HEK293 (cell line): ENCODE data around the gene PEG3.

Source experiments
- CTCF ChIA-PET: fragments of 350-600 bp; formaldehyde crosslinking; extraction: SDS; loops from one replicate; lab custom pipeline; 2021; ENCODE audit warnings: antibody characterized with exemption; lab: Yijun Ruan, JAX
- POLR2A ChIA-PET: fragments of 300-600 bp; formaldehyde crosslinking; extraction: SDS; loops from one replicate; lab custom pipeline; 2020; ENCODE audit warnings: antibody characterized with exemption, inconsistent platforms; lab: Yijun Ruan, JAX
- H3K27ac ChIP-seq: fragments of 200-500 bp; sonication (Bioruptor generic); 2 replicates; pipeline ENCODE4 v1.5.1; 2014; ENCODE audit warnings: low read depth, low read length, control low read depth, inconsistent platforms; ENCODE audit errors: extremely low read depth
- H3K36me3 ChIP-seq, 2 experiments: fragments of 200-500 bp in 1 of 2; sonication (Bioruptor generic) in 1 of 2; 1 replicate in 1 of 2; 2 replicates in 1 of 2; pipeline ENCODE4 v1.5.1; 2014 to 2017; ENCODE audit warnings: inconsistent platforms in 2 of 2, low read length in 2 of 2; ENCODE audit not compliant: control insufficient read depth in 2 of 2, insufficient read depth in 1 of 2
- H3K4me1 ChIP-seq: fragments of 200-500 bp; sonication (Bioruptor generic); 2 replicates; pipeline ENCODE4 v1.5.1; 2014; ENCODE audit warnings: mild to moderate bottlenecking, low read length, inconsistent platforms; ENCODE audit not compliant: control insufficient read depth, insufficient read depth
- H3K4me3 ChIP-seq: 2 replicates; pipeline ENCODE4 v1.5.1; 2011; ENCODE audit warnings: low read depth, mild to moderate bottlenecking, control low read depth, low read length, moderate library complexity
- H3K9me3 ChIP-seq: fragments of 200-500 bp; sonication (Bioruptor generic); 2 replicates; pipeline ENCODE4 v1.5.1; 2014; ENCODE audit warnings: low read depth, low read length, inconsistent platforms; ENCODE audit not compliant: control insufficient read depth, insufficient read depth
- GFI1B ChIP-seq: fragments of 450-650 bp; formaldehyde crosslinking; IDR thresholded peaks from 2 replicates; pipeline ENCODE4 v1.5.1; 2016; ENCODE audit warnings: missing biosample characterization, missing genetic modification characterization
- GLI4 ChIP-seq: fragments of 450-650 bp; formaldehyde crosslinking; IDR thresholded peaks from 2 replicates; pipeline ENCODE4 v1.5.1; 2016; ENCODE audit warnings: missing biosample characterization, missing genetic modification characterization
- KLF7 ChIP-seq: fragments of 450-650 bp; formaldehyde crosslinking; IDR thresholded peaks from 2 replicates; pipeline ENCODE4 v1.5.1; 2016; ENCODE audit warnings: missing biosample characterization, missing genetic modification characterization, borderline replicate concordance
- OSR2 ChIP-seq: fragments of 450-650 bp; formaldehyde crosslinking; IDR thresholded peaks from 2 replicates; pipeline ENCODE4 v1.5.1; 2016; ENCODE audit warnings: missing biosample characterization, missing genetic modification characterization
- PRDM1 ChIP-seq: fragments of 450-650 bp; formaldehyde crosslinking; IDR thresholded peaks from 2 replicates; pipeline ENCODE4; 2016; ENCODE audit warnings: missing biosample characterization, missing genetic modification characterization
- SP3 ChIP-seq: fragments of 450-650 bp; formaldehyde crosslinking; IDR thresholded peaks from 2 replicates; pipeline ENCODE4 v1.5.1; 2016; ENCODE audit warnings: missing biosample characterization, missing genetic modification characterization
- ZBTB20 ChIP-seq: fragments of 450-650 bp; formaldehyde crosslinking; IDR thresholded peaks from 2 replicates; pipeline ENCODE4 v1.5.1; 2016; ENCODE audit warnings: missing biosample characterization, missing genetic modification characterization
- ZNF10 ChIP-seq: fragments of 450-650 bp; formaldehyde crosslinking; IDR thresholded peaks from 2 replicates; pipeline ENCODE4 v1.5.1; 2017; ENCODE audit warnings: missing biosample characterization, missing genetic modification characterization
- ZNF133 ChIP-seq: fragments of 450-650 bp; formaldehyde crosslinking; IDR thresholded peaks from 2 replicates; pipeline ENCODE4 v1.5.1; 2016; ENCODE audit warnings: missing biosample characterization, missing genetic modification characterization
- ZNF148 ChIP-seq: fragments of 450-650 bp; formaldehyde crosslinking; IDR thresholded peaks from 2 replicates; pipeline ENCODE4 v1.5.0; 2017; ENCODE audit warnings: missing biosample characterization, missing genetic modification characterization, borderline replicate concordance
- ZNF175 ChIP-seq: fragments of 450-650 bp; formaldehyde crosslinking; IDR thresholded peaks from 2 replicates; pipeline ENCODE4 v1.5.1; 2016; ENCODE audit warnings: missing biosample characterization, missing genetic modification characterization
- ZNF211 ChIP-seq: fragments of 450-650 bp; formaldehyde crosslinking; IDR thresholded peaks from 2 replicates; pipeline ENCODE4 v1.5.1; 2016; ENCODE audit warnings: low read depth, missing biosample characterization, missing genetic modification characterization
- ZNF280C ChIP-seq: fragments of 450-650 bp; formaldehyde crosslinking; IDR thresholded peaks from 2 replicates; pipeline ENCODE4 v1.5.1; 2016; ENCODE audit warnings: missing biosample characterization, missing genetic modification characterization
- ZNF311 ChIP-seq: fragments of 450-650 bp; formaldehyde crosslinking; IDR thresholded peaks from 2 replicates; pipeline ENCODE4 v1.5.1; 2017; ENCODE audit warnings: missing biosample characterization, missing genetic modification characterization, borderline replicate concordance
- ZNF341 ChIP-seq: fragments of 450-650 bp; formaldehyde crosslinking; IDR thresholded peaks from 2 replicates; pipeline ENCODE4; 2016; ENCODE audit warnings: low read depth, missing biosample characterization, missing genetic modification characterization
- ZNF391 ChIP-seq: fragments of 450-650 bp; formaldehyde crosslinking; IDR thresholded peaks from 2 replicates; pipeline ENCODE4 v1.5.1; 2016; ENCODE audit warnings: low read depth, missing biosample characterization, missing genetic modification characterization, borderline replicate concordance
- ZNF488 ChIP-seq: fragments of 450-650 bp; formaldehyde crosslinking; IDR thresholded peaks from 2 replicates; pipeline ENCODE4 v1.5.1; 2016; ENCODE audit warnings: missing biosample characterization, missing genetic modification characterization
- ZNF514 ChIP-seq: fragments of 450-650 bp; formaldehyde crosslinking; IDR thresholded peaks from 2 replicates; pipeline ENCODE4 v1.5.1; 2016; ENCODE audit warnings: missing biosample characterization, missing genetic modification characterization
- ZNF621 ChIP-seq: fragments of 450-650 bp; formaldehyde crosslinking; IDR thresholded peaks from 2 replicates; pipeline ENCODE4 v1.5.1; 2017; ENCODE audit warnings: missing biosample characterization, missing genetic modification characterization
- ZNF623 ChIP-seq: fragments of 450-650 bp; formaldehyde crosslinking; IDR thresholded peaks from 2 replicates; pipeline ENCODE4 v1.5.1; 2016; ENCODE audit warnings: missing biosample characterization, missing genetic modification characterization
- ZNF677 ChIP-seq: fragments of 450-650 bp; IDR thresholded peaks from 2 replicates; pipeline ENCODE4 v1.5.0; 2018; ENCODE audit warnings: missing biosample characterization, mild to moderate bottlenecking, missing genetic modification characterization, moderate library complexity
- ZNF692 ChIP-seq: fragments of 450-650 bp; formaldehyde crosslinking; IDR thresholded peaks from 2 replicates; pipeline ENCODE4 v1.5.1; 2016; ENCODE audit warnings: missing biosample characterization, missing genetic modification characterization
- ZNF76 ChIP-seq: fragments of 450-650 bp; formaldehyde crosslinking; IDR thresholded peaks from 2 replicates; pipeline ENCODE4; 2016; ENCODE audit warnings: low read depth, missing biosample characterization, missing genetic modification characterization, borderline replicate concordance
- ZNF791 ChIP-seq: fragments of 450-650 bp; formaldehyde crosslinking; IDR thresholded peaks from 2 replicates; pipeline ENCODE4 v1.5.1; 2016; ENCODE audit warnings: missing biosample characterization, missing genetic modification characterization
- ZSCAN30 ChIP-seq: fragments of 450-650 bp; IDR thresholded peaks from 2 replicates; pipeline ENCODE4 v1.5.1; 2018; ENCODE audit warnings: missing biosample characterization, mild to moderate bottlenecking, missing genetic modification characterization, moderate library complexity

The PEG3 gene

GRCh38 chr19:56823956-56824355, 16.6 kb downstream of the PEG3 start (continued):
- TF ChIP-seq ZNF76, result no peak

- Histone ChIP-seq H3K4me1 (no peaks in the 10 kb centered on the region), H3K9me3 (no peaks in the 10 kb centered on the region; the same call in 1 of the 2 replicates), H3K36me3 (no peaks in the 10 kb centered on the region), H3K27ac (no peak overlapping the region), H3K4me3 (no peak overlapping the region)
- POLR2A ChIA-PET, result no interaction called here
- CTCF ChIA-PET, result no interaction called here
- TF ChIP-seq SP3 (tag by site-specific recombination), result no peak
- TF ChIP-seq ZNF677 (tag by site-specific recombination), result no peak
- TF ChIP-seq ZNF623 (tag by site-specific recombination), result no peak
- no peak for TF ChIP-seq KLF7 (tag by site-specific recombination)
- TF ChIP-seq ZNF280C (tag by site-specific recombination), result no peak
- no peak for TF ChIP-seq ZNF391 (tag by site-specific recombination)
- no peak for TF ChIP-seq ZNF148 (tag by site-specific recombination)
- no peak for TF ChIP-seq GLI4 (tag by site-specific recombination)
- TF ChIP-seq ZNF341 (tag by site-specific recombination), result no peak
- no peak for TF ChIP-seq ZNF791 (tag by site-specific recombination)
- no peak for TF ChIP-seq GFI1B (tag by site-specific recombination)
- TF ChIP-seq ZNF133 (tag by site-specific recombination), result no peak
- TF ChIP-seq ZNF10 (tag by site-specific recombination), result no peak
- TF ChIP-seq ZSCAN30 (tag by site-specific recombination), result no peak
- TF ChIP-seq ZNF311 (tag by site-specific recombination), result no peak
- no peak for TF ChIP-seq OSR2 (tag by site-specific recombination)
Observed at GRCh38 chr19:56823417-56823816, 17.1 kb downstream of the PEG3 start.

GRCh38 chr19:56822755-56823154, 17.8 kb downstream of the PEG3 start:
- no peak overlapping the region for H3K4me3 ChIP-seq
- no peak overlapping the region for H3K27ac ChIP-seq
- POLR2A ChIA-PET, result no interaction called here
- H3K4me1 ChIP-seq, result no peaks in the 10 kb centered on the region
- H3K36me3 ChIP-seq, result no peaks in the 10 kb centered on the region
- TF ChIP-seq ZNF211 (tag by site-specific recombination) (no peak), PRDM1 (tag by site-specific recombination) (no peak), ZNF514 (no peak), ZBTB20 (no peak), ZNF692 (tag by site-specific recombination) (no peak), ZNF621 (no peak), OSR2 (tag by site-specific recombination) (no peak), ZNF175 (tag by site-specific recombination) (no peak), ZNF488 (no peak)
- CTCF ChIA-PET, result no interaction called here
- H3K9me3 ChIP-seq, result no peaks in the 10 kb centered on the region; the same call in 1 of the 2 replicates
